Heart left ventricle (tissue), 16 donors: ENCODE measurements around the gene FBXO15. TPM values are rescaled to one million over a fixed set of nuclear protein-coding genes. Genes with fewer than 3 reads are reported as not detected.

ENCODE experiments used
- ATAC-seq, 4 donors: fragments of 200-7000 bp; cut with Tn5 transposase; one replicate each; pipeline ENCODE4 v1.9.1; 2020 to 2022; ENCODE audit warnings: moderate library complexity in 4 of 4, mild to moderate bottlenecking in 3 of 4, moderate number of reproducible peaks in 1 of 4
- DNase-seq, 5 donors: peaks; one replicate each; pipeline ENCODE4 v3.0.0-alpha.2; 2020
- H3K27ac ChIP-seq, 12 donors: fragments of 200-600 bp; sonication (generic) in 4 of 12; one replicate each; pipeline versions ENCODE4 v1.5.0 to v1.8.0; 2016 to 2022; ENCODE audit warnings: mild to moderate bottlenecking in 2 of 12
- H3K27me3 ChIP-seq, 9 donors: fragments of 200-600 bp; sonication (generic) in 2 of 9; one replicate each; pipeline versions ENCODE4 v1.5.1 to v1.8.0; 2016 to 2022; ENCODE audit warnings: mild to moderate bottlenecking in 3 of 9
- H3K36me3 ChIP-seq, 9 donors: fragments of 200-600 bp; sonication (generic) in 2 of 9; one replicate each; pipeline versions ENCODE4 v1.5.0 to v1.8.0; 2018 to 2022; ENCODE audit warnings: mild to moderate bottlenecking in 2 of 9
- H3K4me1 ChIP-seq, 12 donors: fragments of 200-600 bp; sonication (generic) in 4 of 12; one replicate each; pipeline versions ENCODE4 v1.5.0 to v1.8.0; 2016 to 2022; ENCODE audit warnings: mild to moderate bottlenecking in 3 of 12
- H3K4me3 ChIP-seq, 12 donors: fragments of 200-600 bp; sonication (generic) in 4 of 12; one replicate each; pipeline versions ENCODE4 v1.5.0 to v1.8.0; 2017 to 2022; ENCODE audit warnings: mild to moderate bottlenecking in 9 of 12, moderate library complexity in 4 of 12
- H3K9me3 ChIP-seq, 12 donors: fragments of 200-600 bp; sonication (generic) in 4 of 12; one replicate each; pipeline versions ENCODE4 v1.5.0 to v1.8.0; 2016 to 2022; ENCODE audit warnings: mild to moderate bottlenecking in 1 of 12
- POLR2A ChIP-seq, 2 donors: fragments of 450-650 bp; IDR thresholded peaks; one replicate each; pipeline ENCODE4 v1.6.1; 2017; ENCODE audit warnings: antibody characterized with exemption in 2 of 2, mild to moderate bottlenecking in 2 of 2, moderate library complexity in 2 of 2
- WGBS, 4 donors: extraction: QIAGEN DNeasy Blood & Tissue Kit in 2 of 4; methylation state at CpG; one replicate each; pipeline versions ENCODE4 v1.1.5 to v1.1.7; 2013 to 2018; 5-methylcytosine and 5-hydroxymethylcytosine counted together
- intact Hi-C, 10 donors: fragments of 100-400 bp; cut with DNase I; formaldehyde crosslinking; loops; one replicate each; pipeline versions ENCODE4 v1.11.1 to v1.14.2; 2022
- polyA plus RNA-seq, 2 donors: library from polyadenylated mRNA; stranded (reverse); fragments of 200-250 nt; gene quantifications; one replicate each; pipeline ENCODE4 v1.2.3, GENCODE V29; 2013
- total RNA-seq, 9 donors: library from RNA; depleted of rRNA in 2 of 9; stranded (reverse); fragments of >200 nt in 2 of 9; fragmentation: NEBNext Ultra II Directional in 3 of 9; extraction: Animal tissue kit (Norgen Biotek cat#: 25700) in 3 of 9; gene quantifications; one replicate each; pipeline versions ENCODE4 v1.1.0 to v1.2.4, GENCODE V29; 2016 to 2023
- TF ChIP-seq, protein P1 (sequence below), 12 donors: fragments of 200-600 bp; sonication (generic) in 4 of 12; IDR thresholded peaks; one replicate each; pipeline versions ENCODE4 v1.5.0 to v1.8.0; 2018 to 2022; ENCODE audit warnings: antibody characterized with exemption in 12 of 12, mild to moderate bottlenecking in 5 of 12
- donor health status: ischemic (EF 13 %, LVEDD 7.1; RV severe dilation, severe dysfunction).
- donor health status: healthy with polysubstance abuse.
- donor health status: DM: no; HTN: yes; CAD: no.
- donor health status: DM: no; HTN: no; CAD: no.
- donor health status: ischemic (EF 25% LVEDD 6.9; RV normal size, moderate dysfunction).
- donor health status: ischemic (EF 25% LVEDD 5.7; RV mildly dilated, moderate dysfunction).
- donor health status: healthy.
- donor health status: DM: yes; HTN: yes; CAD: no.
- donor health status: ischemic (EF 35%, LVEDD 5.7; RV mildly dilated, moderate dysfunction).
- donor health status: nonischemic (EF 11% LVEDD 7.7; RV severe dilation, severe dysfunction).
- donor health status: DM: yes; HTN: yes; CAD: no.
- donor health status: PGD.
- donor health status: ischemic (EF 29% LVEDD 5.4; RV normal size, mild dysfunction).
- donor health status: nonischemic (EF 23%, LVEDD 6.1; RV moderate dilation, normal function).

FBXO15 gene
- total and polyA plus RNA-seq, 11 donors, result 0.10 to 0.84 (median 0.39) TPM; not detected in 3

DNA sequence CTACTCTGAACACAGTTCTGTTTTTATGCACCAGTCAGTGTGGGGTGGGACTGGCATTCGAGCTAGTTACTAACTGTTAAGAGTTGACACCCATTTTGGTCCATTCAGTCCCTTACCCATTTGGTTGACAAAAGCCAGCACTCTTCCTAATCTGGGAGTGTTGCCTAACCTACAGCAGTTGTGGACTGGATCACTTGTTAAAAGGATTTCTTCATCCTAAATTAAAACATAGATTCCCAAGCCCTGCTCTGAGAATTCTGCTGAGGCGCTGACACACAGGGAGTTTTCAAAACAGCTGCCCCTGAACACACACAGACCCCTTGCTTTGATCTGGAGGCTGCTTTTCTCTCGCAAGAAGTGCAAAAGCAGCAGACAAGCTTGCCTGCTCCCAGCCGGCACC, 7.1 kb upstream of the FBXO15 start:
- no peak for DNase-seq
- Histone ChIP-seq H3K27me3 (no peaks in the 10 kb centered on the region), H3K4me1 (peaks cover 0 to 45% (median 20%) of the 10 kb centered on the region in 12 donors), H3K4me3 (no peak overlapping the region), H3K27ac (no peak overlapping the region), H3K36me3 (peaks cover 0 to 75% (median 58%) of the 10 kb centered on the region in 9 donors), H3K9me3 (no peaks in the 10 kb centered on the region)
- ATAC-seq, result no peak
- 77 to 85% (median 81%) methylated on average over 4 of the region's 4 CpGs for whole genome bisulfite sequencing, 4 donors
- intact Hi-C loops, result no loop called here
- no peak for TF ChIP-seq POLR2A (IDR thresholded peaks at IDR 0.05)
- TF ChIP-seq, protein P1, sequence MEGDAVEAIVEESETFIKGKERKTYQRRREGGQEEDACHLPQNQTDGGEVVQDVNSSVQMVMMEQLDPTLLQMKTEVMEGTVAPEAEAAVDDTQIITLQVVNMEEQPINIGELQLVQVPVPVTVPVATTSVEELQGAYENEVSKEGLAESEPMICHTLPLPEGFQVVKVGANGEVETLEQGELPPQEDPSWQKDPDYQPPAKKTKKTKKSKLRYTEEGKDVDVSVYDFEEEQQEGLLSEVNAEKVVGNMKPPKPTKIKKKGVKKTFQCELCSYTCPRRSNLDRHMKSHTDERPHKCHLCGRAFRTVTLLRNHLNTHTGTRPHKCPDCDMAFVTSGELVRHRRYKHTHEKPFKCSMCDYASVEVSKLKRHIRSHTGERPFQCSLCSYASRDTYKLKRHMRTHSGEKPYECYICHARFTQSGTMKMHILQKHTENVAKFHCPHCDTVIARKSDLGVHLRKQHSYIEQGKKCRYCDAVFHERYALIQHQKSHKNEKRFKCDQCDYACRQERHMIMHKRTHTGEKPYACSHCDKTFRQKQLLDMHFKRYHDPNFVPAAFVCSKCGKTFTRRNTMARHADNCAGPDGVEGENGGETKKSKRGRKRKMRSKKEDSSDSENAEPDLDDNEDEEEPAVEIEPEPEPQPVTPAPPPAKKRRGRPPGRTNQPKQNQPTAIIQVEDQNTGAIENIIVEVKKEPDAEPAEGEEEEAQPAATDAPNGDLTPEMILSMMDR (IDR thresholded peaks at IDR 0.05), result no peak

DNA sequence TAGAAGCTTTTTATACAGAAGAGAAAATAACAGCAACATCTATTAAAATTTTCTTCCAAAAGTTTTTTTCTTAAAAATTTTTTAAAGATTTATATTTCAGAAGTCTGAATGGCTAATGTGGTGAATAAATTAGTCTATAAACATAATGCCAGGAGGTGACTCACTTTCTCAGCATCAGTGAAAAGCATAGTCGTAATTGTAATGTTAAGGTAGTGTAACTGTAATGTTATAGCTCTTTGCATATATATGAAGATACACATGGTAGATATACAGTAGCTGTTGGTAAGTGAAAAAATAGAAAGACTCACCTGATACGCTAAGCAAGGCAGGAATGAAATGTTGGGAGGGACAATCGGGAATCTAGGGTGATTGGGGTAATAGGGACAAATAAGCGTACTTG, 6.2 kb upstream of the FBXO15 start:
- ATAC-seq, result no peak
- no peak overlapping the region for H3K4me3 ChIP-seq
- TF ChIP-seq POLR2A (IDR thresholded peaks at IDR 0.05), result no peak
- TF ChIP-seq, protein P1 (IDR thresholded peaks at IDR 0.05), result no peak
- WGBS, 4 donors, result 91 to 95% (median 92%) methylated on average over 4 of the region's 4 CpGs
- H3K27me3 ChIP-seq, result no peaks in the 10 kb centered on the region
- no peak overlapping the region for H3K27ac ChIP-seq
- peaks cover 0 to 55% (median 27%) of the 10 kb centered on the region in 12 donors for H3K4me1 ChIP-seq
- no peaks in the 10 kb centered on the region for H3K9me3 ChIP-seq
- intact Hi-C loops, result no loop called here
- DNase-seq, result no peak
- peaks cover 0 to 65% (median 48%) of the 10 kb centered on the region in 9 donors for H3K36me3 ChIP-seq

DNA sequence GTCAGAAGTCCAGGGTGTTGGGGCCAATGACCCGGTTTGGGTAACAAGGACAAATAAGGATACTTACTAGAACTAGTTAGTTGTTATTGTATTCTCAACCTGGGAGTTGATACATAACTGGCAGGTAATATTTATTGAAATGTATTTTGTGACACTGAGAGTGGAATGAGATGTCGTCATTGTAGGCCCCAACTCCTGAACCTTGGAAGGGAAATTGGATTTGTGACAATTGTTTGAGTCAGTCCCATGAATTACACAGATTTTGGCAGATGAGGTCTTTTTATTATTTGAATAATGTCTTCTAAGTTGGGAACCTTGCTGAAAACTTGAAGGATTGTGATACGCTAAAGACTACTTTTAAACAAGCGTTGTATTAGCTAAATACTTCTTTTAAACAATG, 5.7 kb upstream of the FBXO15 start:
- peaks cover 0 to 61% (median 44%) of the 10 kb centered on the region in 9 donors for H3K36me3 ChIP-seq
- no peak overlapping the region for H3K27ac ChIP-seq
- H3K9me3 ChIP-seq, result no peaks in the 10 kb centered on the region
- H3K4me1 ChIP-seq, result peaks cover 0 to 55% (median 27%) of the 10 kb centered on the region in 12 donors
- TF ChIP-seq, protein P1 (IDR thresholded peaks at IDR 0.05), result no peak
- TF ChIP-seq POLR2A (IDR thresholded peaks at IDR 0.05), result no peak
- WGBS, 4 donors, result 83 to 89% (median 86%) methylated on average over 4 of the region's 4 CpGs
- ATAC-seq (no peak), DNase-seq (no peak)
- intact Hi-C loops, result no loop called here
- H3K4me3 ChIP-seq, result no peak overlapping the region
- no peaks in the 10 kb centered on the region for H3K27me3 ChIP-seq

DNA sequence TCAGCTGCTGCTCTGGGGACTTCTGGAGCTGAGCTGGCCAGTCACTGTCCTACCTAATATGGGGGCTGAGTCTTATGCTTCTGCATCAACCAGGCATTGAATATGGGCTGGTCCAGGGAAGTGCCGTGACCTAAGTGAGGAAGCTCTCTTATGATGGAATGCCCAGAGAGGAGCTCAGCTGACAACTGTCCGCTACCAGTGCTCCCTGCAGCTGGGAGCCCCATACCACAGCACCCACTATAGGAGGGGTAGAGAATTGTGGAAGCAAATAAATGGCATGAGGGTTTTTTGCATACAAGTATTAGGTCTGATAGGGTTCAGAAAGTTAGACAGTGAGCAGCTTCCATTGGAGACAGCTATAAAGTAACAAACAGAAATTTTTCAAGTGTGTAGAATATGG, 5.2 kb upstream of the FBXO15 start:
- no peak for TF ChIP-seq POLR2A (IDR thresholded peaks at IDR 0.05)
- TF ChIP-seq, protein P1 (IDR thresholded peaks at IDR 0.05), result no peak
- H3K4me3 ChIP-seq, result no peak overlapping the region
- H3K9me3 ChIP-seq, result no peaks in the 10 kb centered on the region
- ATAC-seq (no peak), DNase-seq (no peak)
- peaks cover 0 to 55% (median 27%) of the 10 kb centered on the region in 12 donors for H3K4me1 ChIP-seq
- H3K36me3 ChIP-seq, result peaks cover 0 to 56% (median 39%) of the 10 kb centered on the region in 9 donors
- intact Hi-C loops, result no loop called here
- H3K27me3 ChIP-seq, result no peaks in the 10 kb centered on the region
- 44 to 91% (median 74%) methylated on average over 2 of the region's 2 CpGs for WGBS, 4 donors
- H3K27ac ChIP-seq, result peak overlapping the region in 7 of 12 donors; percentile 24 to 74 (median 47)
